ENCODE results near the gene METTL9.

- TF ChIP-seq CTCF (tag by site-specific recombination; IDR thresholded peaks at IDR 0.05) (no peak), ZBTB21 (tag by site-specific recombination; IDR thresholded peaks at IDR 0.05) (no peak), ZNF423 (tag by site-specific recombination; IDR thresholded peaks at IDR 0.05) (no peak), ZNF292 (tag by site-specific recombination; IDR thresholded peaks at IDR 0.05; ENCODE audit: borderline replicate concordance, low read depth) (no peak), ZBTB7A (tag by site-specific recombination; IDR thresholded peaks at IDR 0.05; ENCODE audit: low read depth) (no peak)
Observed at GRCh38 chr16:21617607-21618006, 18.2 kb downstream of the METTL9 start.
